T47D (cell line): ENCODE results near the gene MMRN2.
"Not testable (repeated sequence)": the region's sequence is repeated elsewhere in the genome, so short reads cannot be mapped to it uniquely, and the experiment has no call there.

Source experiments
- DNase-seq, 2 experiments: peaks; one replicate each; pipeline versions ENCODE4 v3.0.0 to v3.0.0-alpha.2; 2011 to 2012; ENCODE audit warnings: low read depth in 1 of 2, low spot score in 1 of 2
- JUND ChIP-seq: IDR thresholded peaks from 2 replicates; pipeline ENCODE4 v1.6.1; 2012; ENCODE audit warnings: low read depth
- in situ Hi-C: cut with HindIII; loops from 2 replicates; pipeline ENCODE4 v1.10.0; 2016; ENCODE audit warnings: low sequenced_read_pairs, low pct_unique_long_range_greater_than_20kb

MMRN2 gene, protein sequence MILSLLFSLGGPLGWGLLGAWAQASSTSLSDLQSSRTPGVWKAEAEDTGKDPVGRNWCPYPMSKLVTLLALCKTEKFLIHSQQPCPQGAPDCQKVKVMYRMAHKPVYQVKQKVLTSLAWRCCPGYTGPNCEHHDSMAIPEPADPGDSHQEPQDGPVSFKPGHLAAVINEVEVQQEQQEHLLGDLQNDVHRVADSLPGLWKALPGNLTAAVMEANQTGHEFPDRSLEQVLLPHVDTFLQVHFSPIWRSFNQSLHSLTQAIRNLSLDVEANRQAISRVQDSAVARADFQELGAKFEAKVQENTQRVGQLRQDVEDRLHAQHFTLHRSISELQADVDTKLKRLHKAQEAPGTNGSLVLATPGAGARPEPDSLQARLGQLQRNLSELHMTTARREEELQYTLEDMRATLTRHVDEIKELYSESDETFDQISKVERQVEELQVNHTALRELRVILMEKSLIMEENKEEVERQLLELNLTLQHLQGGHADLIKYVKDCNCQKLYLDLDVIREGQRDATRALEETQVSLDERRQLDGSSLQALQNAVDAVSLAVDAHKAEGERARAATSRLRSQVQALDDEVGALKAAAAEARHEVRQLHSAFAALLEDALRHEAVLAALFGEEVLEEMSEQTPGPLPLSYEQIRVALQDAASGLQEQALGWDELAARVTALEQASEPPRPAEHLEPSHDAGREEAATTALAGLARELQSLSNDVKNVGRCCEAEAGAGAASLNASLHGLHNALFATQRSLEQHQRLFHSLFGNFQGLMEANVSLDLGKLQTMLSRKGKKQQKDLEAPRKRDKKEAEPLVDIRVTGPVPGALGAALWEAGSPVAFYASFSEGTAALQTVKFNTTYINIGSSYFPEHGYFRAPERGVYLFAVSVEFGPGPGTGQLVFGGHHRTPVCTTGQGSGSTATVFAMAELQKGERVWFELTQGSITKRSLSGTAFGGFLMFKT

DNA sequence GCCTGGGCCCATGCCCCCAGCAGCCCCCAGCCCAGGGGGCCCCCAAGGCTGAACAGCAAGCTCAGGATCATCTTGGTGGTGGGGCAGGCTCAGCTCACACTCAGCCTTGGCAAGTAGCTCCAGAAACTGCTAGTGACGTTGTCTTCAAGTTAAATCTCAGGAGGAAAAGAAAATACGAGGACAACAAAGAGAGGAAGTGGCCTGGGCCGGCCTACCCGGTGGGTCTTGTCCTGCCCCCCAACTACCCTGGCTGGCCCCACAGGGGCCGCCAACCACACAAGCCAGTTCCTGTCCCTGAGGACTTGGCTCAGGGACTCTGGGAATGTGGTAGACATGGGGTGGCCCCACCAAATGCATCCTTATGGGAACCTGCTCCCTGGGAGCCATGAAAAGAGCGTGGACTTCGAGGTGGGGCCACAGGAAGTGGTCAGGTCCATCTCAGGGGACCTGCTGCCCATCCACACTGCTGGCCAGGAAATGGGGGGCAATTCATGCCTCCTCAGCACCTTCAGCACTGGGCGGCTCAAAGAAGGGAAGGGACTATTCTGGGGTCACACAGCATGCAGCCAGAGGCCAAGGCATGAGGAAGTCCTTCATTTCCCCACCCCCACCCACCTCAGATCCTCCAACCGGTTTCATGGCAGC is at the start of gene MMRN2:
Gene MMRN2 (minus strand): TSS at position 145 of the 645 bp plus-strand sequence. CDS start 74 bp downstream, at position 71.
- in situ Hi-C loops = no loop called here
- DNase-seq = no peak
- no peak for TF ChIP-seq JUND

DNA sequence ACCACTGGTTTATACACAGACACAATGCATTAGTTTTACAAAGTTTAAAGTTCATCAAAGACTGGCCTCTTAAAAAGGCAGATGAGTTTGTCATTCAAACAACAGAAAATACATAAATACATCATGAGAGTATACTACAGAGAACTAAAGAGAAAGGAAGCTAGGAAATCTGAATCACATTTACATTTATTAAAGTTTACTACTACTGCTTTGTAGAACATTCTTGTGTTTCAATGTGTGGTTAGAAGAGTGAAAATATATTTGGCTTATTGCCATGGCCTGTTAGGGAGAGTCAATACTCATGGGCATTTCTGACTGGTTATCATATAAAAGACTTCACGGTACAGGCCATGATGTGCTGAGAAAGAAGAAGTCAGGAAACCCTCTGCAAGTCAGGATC is 49.7 kb upstream of the MMRN2 start:
- in situ Hi-C loops, DNase-seq: not testable (repeated sequence)

DNA sequence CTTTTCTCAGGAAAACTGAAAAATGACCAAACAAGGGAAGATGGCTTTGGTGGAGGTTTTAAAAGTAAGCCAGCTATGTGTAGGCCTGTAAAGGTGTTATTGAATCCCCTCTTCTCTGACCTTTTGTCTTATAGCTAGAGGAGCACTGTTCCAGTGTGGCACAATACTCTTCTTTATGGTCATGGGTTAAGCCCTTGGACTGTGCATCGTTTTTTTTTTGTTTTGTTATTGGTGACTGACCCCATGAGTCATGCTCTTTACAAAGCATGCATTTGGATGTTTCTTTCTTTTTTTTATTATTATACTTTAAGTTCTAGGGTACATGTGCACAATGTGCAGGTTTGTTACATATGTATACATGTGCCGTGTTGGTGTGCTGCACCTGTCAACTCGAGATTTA is 43.1 kb upstream of the MMRN2 start:
- in situ Hi-C loops = no loop called here

DNA sequence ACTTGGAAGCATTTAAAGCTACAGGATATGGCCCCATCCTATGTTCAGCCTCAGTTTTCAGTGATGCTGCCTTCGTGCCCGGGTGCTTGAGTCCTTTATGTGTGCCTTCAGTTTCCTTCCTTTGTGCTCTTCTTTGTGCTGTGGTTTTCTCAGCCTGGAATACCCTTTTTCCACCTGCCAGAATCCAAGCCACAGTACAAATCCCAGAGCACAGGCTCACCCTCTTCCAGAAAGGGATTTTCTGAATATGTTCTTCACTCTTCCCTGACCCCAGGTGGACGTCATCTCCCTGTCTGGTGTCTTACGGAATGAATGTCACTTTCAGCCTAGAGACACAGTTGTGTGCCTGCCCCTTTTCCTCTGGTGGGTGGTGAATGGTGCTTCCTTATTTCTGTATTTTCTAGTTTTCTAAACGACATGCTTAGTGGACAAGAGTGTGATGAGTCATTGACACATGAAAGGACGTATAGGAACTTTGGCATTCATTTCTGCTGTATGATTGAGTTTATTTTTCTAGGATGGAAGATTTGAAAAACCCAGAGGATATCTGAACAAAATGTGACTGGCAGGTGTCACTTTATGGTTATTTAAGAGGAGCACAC is 42.5 kb upstream of the MMRN2 start:
- DNase-seq, in situ Hi-C loops: not testable (repeated sequence)

More for the DNA sequence above, 43.1 kb upstream of the MMRN2 start:
- DNase-seq = no peak
- TF ChIP-seq JUND = no peak

DNA sequence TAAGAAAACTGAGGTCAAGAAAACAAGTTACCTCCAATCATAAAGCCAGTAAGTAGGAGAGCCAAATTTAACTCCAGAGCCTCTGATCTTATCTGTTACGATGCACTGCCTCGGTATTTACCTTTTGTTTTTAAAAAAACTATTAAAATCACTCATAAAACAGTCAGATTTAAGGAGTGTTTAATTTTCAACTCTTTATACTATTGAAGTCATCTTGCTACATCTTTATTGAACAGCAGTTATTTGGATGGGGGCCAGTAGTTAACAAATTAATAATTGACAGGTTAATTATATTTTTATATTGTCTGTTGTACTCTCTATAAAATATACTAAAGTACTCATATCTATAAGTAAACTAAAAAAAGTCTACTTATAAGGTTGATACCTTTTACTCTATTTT is 35.5 kb upstream of the MMRN2 start:
- in situ Hi-C loops = no loop called here
- no peak for DNase-seq
- no peak for TF ChIP-seq JUND

DNA sequence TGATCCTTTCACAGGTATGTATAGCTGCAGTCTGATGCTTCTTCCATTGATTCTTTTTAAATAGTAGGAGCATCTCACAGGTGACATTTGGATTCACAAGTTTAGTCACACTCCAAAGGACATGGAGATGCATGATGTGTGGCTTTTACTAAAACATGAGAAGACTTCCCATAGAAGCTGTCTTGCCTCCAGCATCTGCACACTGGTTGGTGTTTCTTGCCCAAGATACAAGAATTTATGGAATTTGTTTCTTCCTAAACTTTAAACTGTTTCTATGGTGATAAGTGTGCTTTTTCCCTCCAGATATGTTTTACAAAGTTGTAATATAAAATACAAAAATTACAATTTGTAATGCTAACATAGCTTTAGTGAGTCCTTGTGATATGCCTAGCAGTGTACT is 35.0 kb upstream of the MMRN2 start:
- TF ChIP-seq JUND = no peak
- no peak for DNase-seq
- in situ Hi-C loops = no loop called here

DNA sequence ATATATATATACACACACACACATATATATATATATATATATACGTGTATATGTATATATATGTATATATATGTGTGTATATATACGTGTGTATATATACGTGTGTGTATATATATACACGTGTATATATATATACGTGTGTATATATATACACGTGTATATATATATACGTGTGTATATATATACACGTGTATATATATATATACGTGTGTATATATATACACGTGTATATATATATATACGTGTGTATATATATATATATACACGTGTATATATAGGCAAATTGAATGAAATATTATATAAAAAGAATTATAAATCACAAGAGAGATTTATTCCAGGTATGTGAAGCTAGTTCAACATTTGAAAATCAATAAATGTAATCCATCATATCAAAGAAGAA is 33.9 kb upstream of the MMRN2 start:
- DNase-seq, in situ Hi-C loops: not testable (repeated sequence)

DNA sequence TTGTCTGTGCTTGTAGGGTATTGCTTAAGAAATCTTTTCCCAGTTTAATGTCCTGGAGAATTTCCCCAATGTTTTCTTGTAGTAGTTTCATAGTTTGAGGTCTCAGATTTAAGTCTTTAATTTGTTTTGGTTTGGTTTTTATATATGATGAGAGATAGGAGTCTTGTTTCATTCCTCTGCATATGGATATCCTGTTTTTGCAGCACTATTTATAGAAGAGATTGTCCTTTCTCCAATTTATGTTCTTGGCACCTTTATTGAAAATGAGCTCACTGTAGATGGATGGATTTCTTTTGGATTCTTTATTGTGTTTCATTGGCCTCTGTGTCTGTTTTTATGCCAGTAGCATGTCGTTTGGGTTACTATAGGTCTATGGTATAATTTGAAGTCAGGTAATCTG is 31.1 kb upstream of the MMRN2 start:
- DNase-seq = no peak

DNA sequence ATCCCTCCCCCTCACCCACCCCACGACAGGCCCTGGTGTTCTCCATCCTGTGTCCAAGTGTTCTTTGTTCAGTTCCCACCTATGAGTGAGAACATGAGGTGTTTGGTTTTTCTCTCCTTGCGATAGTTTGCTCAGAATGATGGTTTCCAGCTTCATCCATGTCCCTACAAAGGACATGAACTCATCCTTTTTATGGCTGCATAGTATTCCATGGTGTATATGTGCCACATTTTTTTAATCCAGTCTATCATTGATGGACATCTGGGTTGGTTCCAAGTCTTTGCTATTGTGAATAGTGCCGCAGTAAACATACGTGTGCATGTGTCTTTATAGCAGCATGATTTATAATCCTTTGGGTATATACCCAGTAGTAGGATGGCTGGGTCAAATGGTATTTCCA is 27.1 kb upstream of the MMRN2 start:
- in situ Hi-C loops, DNase-seq: not testable (repeated sequence)

More for the DNA sequence above, 31.1 kb upstream of the MMRN2 start:
- TF ChIP-seq JUND = no peak
- in situ Hi-C loops = no loop called here

DNA sequence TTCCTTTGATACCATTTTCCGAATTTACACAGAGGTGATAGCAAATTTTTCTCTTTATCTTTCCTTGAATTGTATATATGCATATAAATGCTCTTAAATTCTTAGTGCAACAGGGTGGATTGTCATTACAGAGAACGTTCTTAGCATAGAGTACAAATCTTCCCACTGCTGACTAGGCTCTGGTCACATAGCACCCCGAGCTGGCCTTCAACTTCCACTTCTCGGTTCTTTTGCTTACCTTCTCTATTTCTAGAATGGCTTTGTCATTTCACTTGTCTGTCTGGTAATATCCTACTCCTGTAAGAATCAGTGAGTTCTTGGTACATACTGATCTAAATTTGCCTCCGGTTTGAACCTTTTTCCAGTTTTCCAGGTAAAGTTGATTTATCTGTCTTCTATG is 24.3 kb upstream of the MMRN2 start:
- in situ Hi-C loops = no loop called here
- no peak for DNase-seq
- no peak for TF ChIP-seq JUND

DNA sequence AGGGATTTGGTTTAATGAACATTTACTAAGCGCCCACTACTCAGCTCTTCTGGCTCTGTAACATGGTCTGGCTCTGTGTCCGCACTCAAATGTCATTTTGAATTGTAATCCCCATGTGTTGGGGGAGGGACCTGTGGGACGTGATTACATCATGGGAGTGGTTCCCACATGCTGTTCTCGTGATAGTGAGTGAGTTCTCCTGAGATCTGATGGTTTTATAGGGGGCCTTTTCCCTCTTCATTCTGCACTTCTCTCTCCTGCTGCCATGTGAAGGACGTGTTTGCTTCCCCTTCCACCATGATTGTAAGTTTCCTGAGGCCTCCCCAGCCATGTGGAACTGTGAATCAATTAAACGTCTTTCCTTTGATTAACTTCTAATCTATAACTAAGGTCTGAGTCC is 23.6 kb upstream of the MMRN2 start:
- in situ Hi-C loops, DNase-seq: not testable (repeated sequence)

DNA sequence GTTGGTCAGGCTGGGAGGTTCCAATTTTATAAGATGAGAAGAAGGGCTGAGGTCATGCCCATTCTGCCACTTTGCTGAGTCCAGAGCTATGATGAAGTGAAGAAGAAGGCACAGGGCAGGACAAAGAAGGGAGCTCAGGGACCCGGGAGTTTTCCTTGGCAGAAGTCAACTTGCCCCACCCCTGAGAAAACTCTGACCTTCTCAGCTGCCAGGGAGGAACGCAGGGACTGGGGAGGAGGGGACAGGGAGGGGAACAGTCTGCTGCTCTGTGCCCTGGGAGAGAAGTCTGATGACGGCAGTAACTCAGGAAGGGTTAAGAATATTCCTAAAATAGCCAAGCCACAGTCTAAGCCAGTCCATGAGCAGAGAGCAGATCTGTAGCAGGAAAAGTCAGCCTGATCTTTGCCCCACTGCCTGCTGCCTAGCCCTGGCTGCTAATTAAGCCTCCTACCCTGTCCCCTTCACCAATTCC is 22.6 kb upstream of the MMRN2 start:
- in situ Hi-C loops = no loop called here
- DNase-seq = no peak

More for the DNA sequence above, 22.6 kb upstream of the MMRN2 start:
- no peak for TF ChIP-seq JUND
